ENCODE data around the gene IL2RG. TPM values are rescaled to one million over a fixed set of nuclear protein-coding genes. Genes with fewer than 3 reads are reported as not detected.

IL2RG gene
- total and polyA plus RNA-seq, 2 donors (not counting 1 experiment from before 2014, with no cell fraction given) = 297 to 419 TPM

GRCh38 chrX:71100581-71101505 lies 10.5 kb downstream of the IL2RG start:
- no peak overlapping the region for H3K4me3 Mint-ChIP-seq
- intact Hi-C loops (cut with micrococcal nuclease) = no loop called here

More at GRCh38 chrX:71100581-71101505, 10.5 kb downstream of the IL2RG start:
- H3K4me2 ChIP-seq (replicated peaks; ENCODE audit: low read depth, low read length, poor library complexity, severe bottlenecking) = no peak overlapping the region
- H3K9me3 Mint-ChIP-seq (ENCODE audit: insufficient read depth) = no peaks in the 10 kb centered on the region
- DNase-seq = no peak
- no peaks in the 10 kb centered on the region for H4K20me1 ChIP-seq (ENCODE audit: control insufficient read depth, insufficient read depth, low read length, poor library complexity, severe bottlenecking)
- no peaks in the 10 kb centered on the region for H3K36me3 ChIP-seq (replicated peaks in 1 of 2; ENCODE audit: control extremely low read depth in 1 of 2, control insufficient read depth in 1 of 2, extremely low read depth in 1 of 2, insufficient read depth in 2 of 2, low read length in 1 of 2)
- H3K27me3 Mint-ChIP-seq = no peaks in the 10 kb centered on the region
- WGBS (ENCODE audit: insufficient coverage) = 94% methylated on average over 12 of the region's 31 CpGs
- ChIA-PET CTCF (interaction anchor here (1.3 to 5.2 kb wide), 6 partner anchors 11 to 130 kb away, joined by 4 to 78 read pairs (median 16); partner anchors contain the start of genes IL2RG and MED12), POLR2A (interaction anchor here (0.6 to 3.8 kb wide), 3 partner anchors 12 to 37 kb away, joined by 3 to 29 read pairs (median 4); partner anchors contain the start of gene IL2RG)
- no peaks in the 10 kb centered on the region for H3K27me3 ChIP-seq (replicated peaks in 1 of 4; ENCODE audit: control extremely low read depth in 1 of 4, control insufficient read depth in 3 of 4, insufficient read depth in 4 of 4, low read length in 3 of 4)
- H3K4me1 ChIP-seq (ENCODE audit: control insufficient read depth in 2 of 2, insufficient read depth in 2 of 2, low read length in 2 of 2) = peaks cover 38 to 52% of the 10 kb centered on the region in 2 donors
- H3K27ac ChIP-seq (ENCODE audit: low read length in 2 of 2) = no peak overlapping the region
- peak overlapping the region; percentile 15 for H3K27ac Mint-ChIP-seq
- no peaks in the 10 kb centered on the region for H3K9me3 ChIP-seq (ENCODE audit: control extremely low read depth in 1 of 3, control insufficient read depth in 2 of 3, insufficient read depth in 1 of 3, low read length in 2 of 3)
- H2AFZ ChIP-seq (ENCODE audit: insufficient read depth, low read depth, low read length, poor library complexity, severe bottlenecking) = no peak overlapping the region
- no peak for ATAC-seq (ENCODE audit: low read depth)
- no peak overlapping the region for H3K4me3 ChIP-seq (ENCODE audit: control extremely low read depth in 1 of 5, extremely low read depth in 1 of 5, insufficient read depth in 1 of 5, low read depth in 2 of 5, low read length in 4 of 5)
- TF ChIP-seq EZH2 (IDR thresholded peaks at IDR 0.05; ENCODE audit: borderline replicate concordance, insufficient read depth, low read depth, low read length, poor library complexity, severe bottlenecking) = no peak
- no peak for TF ChIP-seq CTCF (IDR thresholded peaks at IDR 0.05)
- peaks cover 54% of the 10 kb centered on the region for H3K4me1 Mint-ChIP-seq
- H3K79me2 ChIP-seq (ENCODE audit: control insufficient read depth, insufficient read depth, low read length) = peaks cover 13% of the 10 kb centered on the region
- no peak overlapping the region for H3K9ac ChIP-seq (ENCODE audit: low read length)

Measured in B cell (primary cell).